ENCODE data around the gene ADD3.

The ADD3 gene

DNA sequence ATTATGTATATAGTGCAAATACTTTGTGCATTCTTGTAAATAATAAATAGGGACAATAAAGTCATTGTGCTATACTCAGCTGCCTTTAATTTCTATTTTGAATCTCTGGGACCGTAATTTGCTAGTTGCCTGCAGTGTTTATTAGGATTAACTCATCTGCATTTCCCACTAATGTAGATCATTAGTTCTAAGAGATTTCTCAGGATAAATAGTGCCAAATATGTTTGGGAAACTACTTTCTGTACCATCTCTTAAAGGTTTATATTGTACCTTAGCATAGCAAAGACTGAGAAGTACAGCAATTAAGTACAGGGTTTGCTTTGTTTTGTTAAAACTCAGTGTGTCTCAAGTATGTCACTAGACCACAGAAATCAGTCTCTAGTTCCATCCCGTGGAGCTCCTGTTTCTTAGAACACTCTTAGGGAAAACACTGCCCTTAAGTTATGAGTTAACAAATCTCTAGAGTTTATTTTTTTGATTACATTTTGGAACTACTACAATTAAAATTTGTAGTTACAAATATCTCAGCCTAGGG is 26.0 kb downstream of the ADD3 start:
- H3F3A ChIP-seq (ENCODE audit: insufficient read depth, low read length) = no peaks in the 10 kb centered on the region
- H3K36me3 ChIP-seq (ENCODE audit: insufficient read depth, low read length) = no peaks in the 10 kb centered on the region
- H3K27ac ChIP-seq (ENCODE audit: low read depth, low read length, poor library complexity, severe bottlenecking) = no peak overlapping the region
- H3K4me2 ChIP-seq (ENCODE audit: low read length) = no peak overlapping the region
- H3K27me3 ChIP-seq (ENCODE audit: insufficient read depth, low read length) = no peaks in the 10 kb centered on the region
- TF ChIP-seq, protein P1, sequence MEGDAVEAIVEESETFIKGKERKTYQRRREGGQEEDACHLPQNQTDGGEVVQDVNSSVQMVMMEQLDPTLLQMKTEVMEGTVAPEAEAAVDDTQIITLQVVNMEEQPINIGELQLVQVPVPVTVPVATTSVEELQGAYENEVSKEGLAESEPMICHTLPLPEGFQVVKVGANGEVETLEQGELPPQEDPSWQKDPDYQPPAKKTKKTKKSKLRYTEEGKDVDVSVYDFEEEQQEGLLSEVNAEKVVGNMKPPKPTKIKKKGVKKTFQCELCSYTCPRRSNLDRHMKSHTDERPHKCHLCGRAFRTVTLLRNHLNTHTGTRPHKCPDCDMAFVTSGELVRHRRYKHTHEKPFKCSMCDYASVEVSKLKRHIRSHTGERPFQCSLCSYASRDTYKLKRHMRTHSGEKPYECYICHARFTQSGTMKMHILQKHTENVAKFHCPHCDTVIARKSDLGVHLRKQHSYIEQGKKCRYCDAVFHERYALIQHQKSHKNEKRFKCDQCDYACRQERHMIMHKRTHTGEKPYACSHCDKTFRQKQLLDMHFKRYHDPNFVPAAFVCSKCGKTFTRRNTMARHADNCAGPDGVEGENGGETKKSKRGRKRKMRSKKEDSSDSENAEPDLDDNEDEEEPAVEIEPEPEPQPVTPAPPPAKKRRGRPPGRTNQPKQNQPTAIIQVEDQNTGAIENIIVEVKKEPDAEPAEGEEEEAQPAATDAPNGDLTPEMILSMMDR (IDR thresholded peaks at IDR 0.05; ENCODE audit: low read length) = no peak
- no peaks in the 10 kb centered on the region for H3K9me3 ChIP-seq (ENCODE audit: low read length)
- H3K79me2 ChIP-seq (ENCODE audit: insufficient read depth, low read length) = peaks cover 71% of the 10 kb centered on the region
- H4K20me1 ChIP-seq (ENCODE audit: insufficient read depth, low read length) = no peaks in the 10 kb centered on the region
- no peak overlapping the region for H3K9ac ChIP-seq (ENCODE audit: low read length)
- no peak overlapping the region for H3K4me3 ChIP-seq (ENCODE audit: low read depth, low read length, poor library complexity, severe bottlenecking)
- H2AFZ ChIP-seq (ENCODE audit: low read length) = no peak overlapping the region
- peaks cover 13% of the 10 kb centered on the region for H3K4me1 ChIP-seq (ENCODE audit: insufficient read depth, low read length, severe bottlenecking)
- H3K9me2 ChIP-seq (ENCODE audit: low read depth, low read length) = no peaks in the 10 kb centered on the region

DNA sequence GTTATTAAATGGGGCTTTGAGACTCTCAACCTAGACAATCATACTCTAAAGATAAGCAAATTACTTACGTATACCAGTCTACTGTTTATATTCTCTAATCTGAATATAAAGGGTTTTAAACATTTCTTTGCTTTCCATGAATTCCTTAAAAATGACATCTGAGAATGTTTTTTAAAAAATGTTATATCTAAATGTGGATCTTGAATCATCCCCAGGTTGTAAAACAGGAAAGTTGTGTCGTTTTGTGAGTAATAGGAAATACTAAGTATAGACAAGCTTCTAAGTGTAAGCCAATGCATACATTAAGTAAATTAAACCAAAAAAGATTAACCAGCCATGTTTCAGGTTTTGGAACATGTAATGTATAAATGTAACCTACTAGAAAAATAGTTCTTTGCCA is 26.8 kb downstream of the ADD3 start:
- H3K4me2 ChIP-seq (ENCODE audit: low read length) = no peak overlapping the region

DNA sequence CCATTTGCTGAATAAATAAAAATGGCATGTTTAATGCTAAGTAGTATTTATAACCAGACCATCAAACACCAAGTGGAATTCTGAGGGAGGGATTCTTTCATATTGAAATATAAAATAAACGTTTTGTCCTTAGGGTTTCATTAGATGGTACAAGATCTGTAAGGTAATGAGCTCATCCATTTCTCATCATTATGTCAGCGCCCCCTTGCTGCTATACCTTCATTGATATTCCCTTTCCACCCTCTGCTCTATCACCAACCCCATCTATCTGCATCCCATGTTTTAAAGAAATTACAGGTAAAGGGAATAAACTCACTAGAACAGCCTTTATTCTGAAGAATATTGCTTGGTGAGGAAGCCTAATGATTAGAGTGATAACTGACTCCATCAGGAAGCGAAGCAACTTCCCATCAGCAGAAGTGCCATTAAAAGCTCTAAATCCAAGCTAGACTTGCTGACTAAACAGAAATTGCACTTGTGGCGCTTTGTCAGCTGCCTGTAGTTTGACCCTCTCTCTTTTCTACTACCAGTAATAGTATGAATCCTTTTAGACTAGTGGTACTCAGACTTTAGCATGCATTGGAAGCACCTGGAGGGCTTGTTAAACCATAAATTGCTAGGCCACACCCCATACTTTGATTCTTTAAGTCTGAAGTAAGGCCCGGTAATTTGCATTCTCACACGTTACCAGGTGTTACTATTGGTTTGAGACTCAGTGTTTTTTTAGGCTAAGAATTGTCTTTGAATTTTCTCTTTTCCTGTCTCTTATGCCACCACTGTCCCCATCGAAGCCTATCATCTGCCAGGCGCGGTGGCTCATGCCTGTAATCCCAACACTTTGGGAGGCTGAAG is 27.5 kb downstream of the ADD3 start:
- H3F3A ChIP-seq (ENCODE audit: insufficient read depth, low read length) = no peaks in the 10 kb centered on the region
- no peak overlapping the region for H2AFZ ChIP-seq (ENCODE audit: low read length)
- H3K79me2 ChIP-seq (ENCODE audit: insufficient read depth, low read length) = peaks cover 68% of the 10 kb centered on the region
- no peaks in the 10 kb centered on the region for H3K36me3 ChIP-seq (ENCODE audit: insufficient read depth, low read length)
- H3K4me3 ChIP-seq (ENCODE audit: low read depth, low read length, poor library complexity, severe bottlenecking) = no peak overlapping the region
- H3K9me3 ChIP-seq (ENCODE audit: low read length) = no peaks in the 10 kb centered on the region
- no peak for TF ChIP-seq EZH2 (IDR thresholded peaks at IDR 0.05; ENCODE audit: borderline replicate concordance, low read length)
- TF ChIP-seq, protein P1 (IDR thresholded peaks at IDR 0.05; ENCODE audit: low read length) = peak; percentile 32; the same call in 1 of the 2 replicates
- no peaks in the 10 kb centered on the region for H3K27me3 ChIP-seq (ENCODE audit: insufficient read depth, low read length)
- no peaks in the 10 kb centered on the region for H4K20me1 ChIP-seq (ENCODE audit: insufficient read depth, low read length)
- no peak overlapping the region for H3K27ac ChIP-seq (ENCODE audit: low read depth, low read length, poor library complexity, severe bottlenecking)
- peaks cover 13% of the 10 kb centered on the region for H3K4me1 ChIP-seq (ENCODE audit: insufficient read depth, low read length, severe bottlenecking)
- no peak overlapping the region for H3K9ac ChIP-seq (ENCODE audit: low read length)
- H3K9me2 ChIP-seq (ENCODE audit: low read depth, low read length) = no peaks in the 10 kb centered on the region
- no peak overlapping the region for H3K4me2 ChIP-seq (ENCODE audit: low read length)

More for the DNA sequence above, 26.8 kb downstream of the ADD3 start:
- no peaks in the 10 kb centered on the region for H3K27me3 ChIP-seq (ENCODE audit: insufficient read depth, low read length)
- no peaks in the 10 kb centered on the region for H3K9me3 ChIP-seq (ENCODE audit: low read length)
- no peak for TF ChIP-seq EZH2 (IDR thresholded peaks at IDR 0.05; ENCODE audit: borderline replicate concordance, low read length)
- TF ChIP-seq, protein P1 (IDR thresholded peaks at IDR 0.05; ENCODE audit: low read length) = no peak
- no peaks in the 10 kb centered on the region for H3K9me2 ChIP-seq (ENCODE audit: low read depth, low read length)
- peaks cover 70% of the 10 kb centered on the region for H3K79me2 ChIP-seq (ENCODE audit: insufficient read depth, low read length)
- no peaks in the 10 kb centered on the region for H3F3A ChIP-seq (ENCODE audit: insufficient read depth, low read length)
- H4K20me1 ChIP-seq (ENCODE audit: insufficient read depth, low read length) = no peaks in the 10 kb centered on the region
- H3K27ac ChIP-seq (ENCODE audit: low read depth, low read length, poor library complexity, severe bottlenecking) = no peak overlapping the region
- H3K9ac ChIP-seq (ENCODE audit: low read length) = no peak overlapping the region
- H2AFZ ChIP-seq (ENCODE audit: low read length) = no peak overlapping the region
- H3K36me3 ChIP-seq (ENCODE audit: insufficient read depth, low read length) = no peaks in the 10 kb centered on the region
- H3K4me3 ChIP-seq (ENCODE audit: low read depth, low read length, poor library complexity, severe bottlenecking) = no peak overlapping the region
- H3K4me1 ChIP-seq (ENCODE audit: insufficient read depth, low read length, severe bottlenecking) = peaks cover 13% of the 10 kb centered on the region
